Right hindlimb (tissue), 1 donor: Measurements from ENCODE around the gene TBC1D24.
"Not testable (repeated sequence)": the region's sequence is repeated elsewhere in the genome, so short reads cannot be mapped to it uniquely, and the experiment has no call there.

Experiments
- DNase-seq: peaks from one replicate; pipeline ENCODE4 v3.0.0-alpha.2; 2018

Gene TBC1D24

DNA sequence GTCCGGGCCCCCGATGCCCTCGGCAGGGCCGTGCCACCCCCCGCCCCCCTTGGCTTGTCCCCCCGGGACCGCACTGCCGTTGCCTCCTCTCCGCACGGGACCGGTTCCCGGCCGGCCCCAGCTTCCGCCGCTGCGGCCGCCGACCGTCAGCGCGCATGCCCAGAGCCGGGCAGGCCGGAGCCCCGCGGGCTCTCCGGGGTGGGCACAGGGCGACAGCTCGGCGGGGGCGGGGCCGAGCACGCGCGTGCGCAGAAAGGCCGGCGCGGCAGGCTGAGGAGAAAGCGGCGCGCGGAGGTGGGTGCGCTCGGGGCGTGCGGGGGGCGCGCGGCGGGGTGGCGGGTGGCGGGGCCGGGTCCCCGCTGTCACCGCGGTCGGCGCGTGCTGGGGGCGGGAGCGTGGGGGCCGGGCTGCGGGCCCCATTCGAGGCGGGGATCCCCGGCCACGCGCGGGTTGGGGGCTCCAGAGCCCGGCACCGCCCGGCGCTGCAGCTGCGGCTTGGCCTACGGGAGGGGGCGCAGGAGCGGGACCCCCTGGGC, at the start of gene TBC1D24:
TBC1D24 (plus strand) TSS at position 251 of the 536 bp plus-strand sequence. CDS start 21,022 bp downstream, outside the sequence.
- peak; percentile 93 for DNase-seq

DNA sequence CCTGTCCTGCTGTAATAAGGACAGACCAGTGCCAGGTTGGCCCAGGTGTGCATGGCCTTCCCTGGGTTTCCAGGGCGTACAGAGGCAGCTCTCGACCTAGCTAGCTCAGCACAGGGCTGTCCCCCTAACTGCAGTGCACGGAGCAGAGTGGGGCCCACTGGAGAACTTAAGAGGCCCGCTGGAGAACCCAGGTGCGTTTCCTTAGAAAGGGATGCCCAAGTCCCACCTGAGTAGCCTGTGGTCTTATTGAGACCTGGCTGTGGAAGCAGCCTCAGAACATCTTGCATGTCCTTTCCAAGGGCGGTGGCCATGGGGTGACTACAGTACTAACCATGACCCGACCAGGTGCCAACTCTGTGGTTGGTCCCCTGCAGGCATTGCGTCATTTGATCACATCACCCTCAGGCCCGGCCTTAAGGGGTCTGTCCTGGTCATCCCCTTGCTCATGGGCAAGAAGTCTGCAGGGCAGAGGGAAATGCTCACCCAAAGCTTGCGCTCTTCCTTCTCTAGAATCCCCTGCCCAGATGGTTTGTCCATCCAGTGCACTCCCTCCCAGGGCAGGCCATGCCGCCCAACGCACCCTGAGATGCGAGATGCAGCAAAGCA, 49.0 kb upstream of the TBC1D24 start:
- no peak for DNase-seq

DNA sequence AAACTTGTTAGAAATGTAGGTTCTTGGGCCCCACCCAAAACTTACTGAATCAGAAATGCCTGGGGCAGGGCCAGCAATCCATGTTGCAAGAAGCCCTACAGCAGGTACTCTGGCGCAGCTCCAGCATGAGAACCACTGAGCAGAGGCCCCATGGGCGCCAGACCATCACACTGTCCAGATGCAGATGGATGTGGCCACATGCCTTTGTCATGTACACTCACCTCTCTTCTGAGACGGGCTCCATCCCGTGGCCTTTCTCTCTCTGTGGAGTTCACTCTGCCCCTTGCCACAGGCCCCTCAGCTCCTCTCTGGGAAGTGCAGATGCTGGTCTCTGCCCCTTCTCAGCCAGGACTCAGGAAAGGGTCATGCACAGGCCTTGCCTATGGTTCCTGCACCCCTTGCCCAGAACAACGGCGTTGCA, 48.0 kb upstream of the TBC1D24 start:
- DNase-seq = no peak

DNA sequence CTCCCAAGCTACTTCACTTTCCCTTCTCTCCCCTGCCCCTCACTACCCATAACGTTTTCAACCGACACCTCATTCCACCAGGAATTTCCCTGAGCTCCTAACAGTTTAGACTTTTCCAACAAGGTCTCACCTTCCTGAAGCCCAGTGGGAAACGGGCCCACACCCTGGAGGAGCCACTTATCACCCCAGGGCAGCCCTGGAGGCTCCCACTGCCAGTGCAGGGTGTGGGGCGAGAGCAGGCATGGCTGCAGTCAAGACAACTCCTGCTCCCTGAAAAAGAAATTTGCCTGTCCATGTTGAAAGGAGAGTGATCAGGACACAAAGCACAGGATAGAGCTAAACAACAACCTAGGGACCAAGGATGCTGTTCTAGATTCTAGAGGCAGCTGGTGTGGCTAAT, 47.4 kb upstream of the TBC1D24 start:
- no peak for DNase-seq

DNA sequence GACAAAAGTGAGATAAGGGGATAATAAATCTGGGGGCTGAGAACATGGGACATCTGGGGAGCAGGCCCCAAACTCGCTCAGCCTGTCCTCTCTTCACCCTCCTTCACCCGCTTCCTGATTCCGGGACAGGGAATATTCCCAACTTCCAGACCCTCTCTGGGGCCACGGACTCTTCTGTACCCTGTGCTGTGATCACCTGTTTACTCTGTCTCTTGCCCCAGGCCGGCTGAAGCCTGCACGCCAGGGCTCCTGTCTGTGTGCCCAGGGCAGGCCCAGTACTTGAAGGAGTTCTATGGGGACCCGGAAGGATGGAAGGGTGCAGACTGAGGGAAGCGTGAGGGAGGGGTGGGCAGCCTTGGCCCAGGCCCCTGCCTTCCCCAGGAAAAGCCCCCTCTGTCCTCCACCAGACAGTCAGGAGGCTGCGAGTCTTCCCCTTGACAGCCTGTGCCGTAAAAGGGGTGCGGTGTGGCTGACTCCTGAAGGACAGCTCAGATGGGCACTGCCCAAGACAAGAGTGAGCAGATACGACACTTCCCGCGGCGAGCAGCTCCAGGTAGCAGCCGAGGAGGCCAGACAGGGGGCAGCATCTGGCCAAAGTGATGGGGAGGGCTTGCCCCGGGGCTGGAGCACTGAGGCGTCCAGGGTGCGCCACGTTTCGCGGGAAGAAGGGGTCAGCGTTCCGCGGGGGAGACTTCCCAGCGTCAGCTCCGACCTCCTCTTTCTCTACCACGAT, 46.7 kb upstream of the TBC1D24 start:
- DNase-seq = peak; percentile 68

DNA sequence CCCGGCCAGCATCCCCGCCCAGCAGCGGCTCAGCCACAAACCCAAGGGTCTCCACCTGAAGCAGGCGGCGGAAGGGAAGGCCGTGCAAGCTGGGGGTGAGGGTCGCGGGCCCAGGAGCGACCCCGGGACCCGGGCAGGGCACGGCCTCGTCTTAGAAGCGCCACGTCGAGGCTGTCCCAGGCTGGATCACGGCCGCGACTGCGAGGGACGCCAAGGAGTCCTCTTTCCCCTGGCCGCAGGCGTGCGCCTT, 46.2 kb upstream of the TBC1D24 start:
- no peak for DNase-seq

DNA sequence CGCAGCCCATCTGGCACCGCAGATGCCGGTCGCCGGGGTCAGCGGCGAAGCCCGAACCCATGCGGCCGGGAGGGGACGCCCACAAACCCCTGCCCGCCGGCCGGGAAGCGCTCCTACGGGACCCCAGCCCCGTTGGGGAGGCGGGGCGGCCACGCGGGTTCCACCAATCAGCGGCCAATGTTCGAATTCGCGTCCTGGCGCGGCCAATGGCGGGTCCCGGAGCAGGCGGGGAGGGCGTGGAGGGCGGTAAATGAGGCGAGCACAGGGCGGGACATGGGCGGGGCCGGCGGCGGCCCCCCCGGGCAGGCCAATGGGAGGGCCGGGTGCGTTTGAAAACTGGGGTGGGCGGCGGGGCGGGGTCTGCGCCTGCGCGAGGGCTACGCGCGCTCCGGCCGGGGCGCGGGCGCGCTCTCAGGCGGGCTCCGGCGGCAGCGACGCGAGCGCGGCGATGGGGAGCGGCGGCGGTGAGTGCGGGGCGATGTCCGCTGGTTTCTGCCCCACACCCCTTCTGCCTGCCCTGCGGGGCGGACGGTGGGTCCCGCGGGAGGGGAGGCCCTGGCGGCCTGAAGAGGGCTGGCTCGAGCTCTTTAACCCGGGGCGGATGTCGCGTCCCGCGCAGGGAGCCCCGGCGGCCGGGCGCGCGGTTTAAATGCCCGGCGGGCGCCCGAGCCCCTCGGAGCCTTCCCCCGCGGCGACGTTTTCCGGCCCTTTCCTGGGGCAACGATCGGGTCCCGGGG, 45.7 kb upstream of the TBC1D24 start, which contains the start of gene CCNF:
CCNF (plus strand) TSS at position 414 of the 737 bp plus-strand sequence; CDS start at position 449, 35 bp downstream.
- peak; percentile 99 for DNase-seq

DNA sequence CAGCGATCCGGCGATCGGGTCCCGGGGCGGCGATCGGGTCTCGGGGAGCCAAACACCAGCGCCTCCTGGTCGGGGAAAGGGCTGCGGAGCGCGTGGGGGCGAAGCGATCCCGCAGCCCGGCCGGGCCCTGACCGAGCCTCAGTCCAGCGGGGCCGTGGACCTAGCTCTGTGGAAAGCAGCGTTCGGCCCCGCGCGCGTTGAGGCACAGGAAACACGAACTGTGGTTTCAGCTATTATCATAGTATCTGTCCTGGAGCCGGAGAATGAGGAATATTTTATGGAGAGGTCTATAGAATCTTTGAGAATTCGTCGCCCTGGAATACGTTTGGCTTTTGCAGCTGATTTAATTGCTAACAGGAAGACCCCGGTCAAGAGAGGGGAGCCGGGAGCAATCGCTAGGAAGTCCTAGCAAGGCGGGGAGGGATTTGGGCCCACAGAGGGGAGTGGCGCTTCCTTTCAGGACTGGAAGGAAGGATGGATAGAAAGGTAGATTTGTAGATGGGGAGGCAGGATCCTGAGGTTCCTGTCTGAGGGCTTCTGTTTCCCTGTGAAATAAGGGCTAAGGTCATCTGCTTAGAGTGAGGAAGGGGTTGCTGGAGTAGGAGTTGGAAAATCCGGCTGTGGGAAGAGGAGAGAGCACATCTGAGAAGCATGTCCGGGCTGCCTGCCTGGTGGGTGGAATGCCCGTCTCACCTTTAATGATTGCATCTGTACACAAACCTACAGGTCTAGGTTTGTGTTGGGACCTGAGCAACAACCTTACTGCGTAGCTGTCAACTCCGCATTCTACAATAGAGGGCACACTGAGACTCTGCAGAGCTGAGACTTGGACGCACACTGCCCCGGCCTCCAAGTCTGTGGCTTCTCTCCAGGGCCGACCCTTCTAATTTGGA, 44.9 kb upstream of the TBC1D24 start:
- no peak for DNase-seq

DNA sequence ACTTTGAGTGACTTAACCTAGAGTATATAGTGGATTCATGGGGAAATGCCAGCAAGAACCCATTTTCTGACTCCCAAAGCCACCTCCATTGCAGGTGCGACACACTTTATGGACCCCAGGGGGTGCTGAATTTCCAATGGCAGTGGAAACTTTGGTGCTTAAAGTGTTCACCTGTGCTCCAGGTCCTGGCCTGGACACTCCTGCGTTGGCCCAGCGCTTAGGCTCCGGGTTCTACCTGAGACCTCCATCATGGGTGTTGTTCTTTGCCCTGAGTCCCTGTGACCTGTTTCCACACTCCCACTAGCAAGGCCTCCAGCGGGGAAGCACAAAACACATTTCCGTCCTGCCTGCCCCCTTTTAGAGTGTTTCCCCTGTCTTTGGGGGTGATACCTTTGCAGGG, 42.6 kb upstream of the TBC1D24 start:
- DNase-seq = no peak

DNA sequence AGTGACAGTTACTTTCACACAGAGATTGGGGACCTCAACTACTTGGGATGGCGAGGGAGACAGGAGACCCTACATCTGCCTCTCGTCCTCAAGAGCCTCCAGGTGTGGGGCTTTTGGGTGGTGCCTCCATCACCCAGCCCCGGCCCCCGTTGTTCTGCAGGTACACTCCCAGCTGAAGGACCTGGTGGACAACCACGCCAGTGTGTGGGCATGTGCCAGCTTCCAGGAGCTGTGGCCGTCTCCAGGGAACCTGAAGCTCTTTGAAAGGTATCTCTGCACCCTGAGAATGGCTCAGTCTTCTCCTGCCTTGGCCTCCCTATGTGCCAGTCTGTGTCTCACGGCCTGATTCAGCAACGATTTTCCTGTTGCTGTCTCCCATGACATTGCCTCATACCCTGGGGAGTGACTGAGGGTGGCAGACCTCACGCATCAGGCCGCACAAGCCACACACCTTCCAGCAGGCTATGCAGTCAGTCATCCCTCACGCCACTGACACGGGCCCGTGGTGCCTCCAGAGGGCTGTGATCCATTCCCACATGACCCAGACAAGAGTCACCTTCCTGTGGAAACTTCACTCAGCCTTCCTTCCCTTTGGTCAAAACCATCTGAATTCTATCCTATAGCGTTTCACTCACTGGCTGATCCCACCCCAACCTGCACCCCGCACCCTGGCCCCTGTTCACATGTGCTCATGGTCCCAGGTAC, 42.0 kb upstream of the TBC1D24 start:
- DNase-seq = no peak

DNA sequence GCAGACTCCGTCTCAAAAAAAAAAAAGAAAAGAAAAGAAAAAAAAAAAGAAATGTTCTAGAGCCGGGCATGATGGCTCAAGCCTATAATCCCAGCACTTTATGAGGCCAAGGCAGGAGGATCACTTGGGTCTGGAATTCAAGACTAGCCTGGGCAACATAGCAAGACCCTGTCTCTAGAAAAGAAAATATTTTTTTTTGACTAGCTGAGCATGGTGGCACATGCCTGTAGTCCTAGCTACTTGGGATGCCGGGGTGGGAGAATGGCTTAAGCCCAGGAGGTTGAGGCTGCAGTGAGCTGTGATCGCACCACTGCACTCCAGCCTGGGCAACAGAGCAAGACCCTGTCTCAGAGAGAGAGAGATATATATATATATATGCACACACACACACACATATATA, 39.7 kb upstream of the TBC1D24 start:
- not testable (repeated sequence) for DNase-seq

DNA sequence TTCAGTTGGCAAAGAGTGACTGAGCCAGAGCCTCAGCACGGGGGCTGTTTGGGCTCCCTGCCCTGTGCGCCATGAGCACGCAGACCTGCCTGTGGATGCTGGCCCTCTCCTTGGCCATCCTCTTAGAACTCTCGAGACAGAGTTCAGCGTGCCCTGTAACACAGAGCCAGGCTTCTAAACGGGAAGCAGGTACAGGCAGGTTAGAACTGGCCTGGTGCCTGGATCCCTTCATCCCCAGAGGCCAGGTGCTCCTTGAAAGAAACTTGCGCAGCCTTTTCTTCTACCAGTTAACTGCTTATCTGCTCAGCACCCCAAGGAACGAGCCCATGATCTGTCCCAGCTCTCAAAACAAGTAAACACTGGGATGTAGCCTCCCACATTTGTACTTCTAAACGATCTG, 38.8 kb upstream of the TBC1D24 start:
- no peak for DNase-seq

DNA sequence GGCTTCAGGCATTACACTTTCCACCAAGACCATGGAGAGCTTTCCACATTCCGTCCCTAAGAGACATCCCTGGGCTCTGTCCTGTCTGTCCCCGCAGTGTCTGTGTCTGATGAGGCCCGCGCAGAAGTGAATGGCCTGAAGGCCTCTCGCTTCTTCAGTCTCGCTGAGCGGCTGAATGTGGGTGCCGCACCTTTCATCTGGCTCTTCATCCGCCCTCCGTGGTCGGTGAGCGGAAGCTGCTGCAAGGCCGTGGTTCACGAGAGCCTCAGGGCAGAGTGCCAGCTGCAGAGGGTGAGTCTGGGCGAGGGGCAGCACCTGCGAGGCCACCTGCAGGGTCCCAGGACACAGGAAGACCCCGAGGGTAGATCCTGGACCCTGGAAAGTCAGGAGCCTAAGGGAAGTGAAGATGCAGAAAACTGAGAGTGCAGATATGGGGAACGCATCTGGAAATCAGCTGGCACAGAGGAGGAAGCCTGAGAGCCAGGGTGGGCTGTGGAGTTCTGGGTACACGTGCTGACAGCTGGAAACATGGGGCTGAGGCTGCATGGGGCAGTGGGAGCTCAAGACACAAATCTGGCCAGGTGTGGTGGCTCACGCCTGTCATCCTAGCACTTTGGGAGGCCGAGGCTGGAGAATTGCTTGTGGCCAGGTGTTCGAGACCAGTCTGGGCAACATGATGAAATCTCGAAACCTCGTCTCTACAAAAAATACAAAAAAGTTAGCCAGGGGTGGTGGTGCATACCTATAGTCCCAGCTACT, 37.7 kb upstream of the TBC1D24 start:
- DNase-seq = no peak

DNA sequence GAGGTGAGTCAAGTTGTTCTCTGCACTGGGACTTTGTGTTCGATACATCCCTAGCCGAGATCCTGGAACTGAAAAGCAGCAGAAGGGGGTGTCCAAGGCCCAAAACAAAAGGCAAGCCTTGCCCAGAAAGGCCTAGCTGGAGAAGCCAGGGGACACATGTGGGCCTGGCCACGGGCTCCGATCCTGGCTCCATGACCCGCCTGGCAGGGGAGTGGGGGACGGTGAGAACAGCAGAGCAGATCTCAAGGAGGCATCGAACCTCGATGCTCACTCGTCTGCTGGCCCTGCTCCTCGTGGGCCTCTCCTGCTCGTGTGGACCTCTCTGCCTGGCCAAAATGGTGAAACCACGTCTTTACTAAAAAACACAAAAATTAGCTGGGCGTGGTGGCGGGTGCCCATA, 36.8 kb upstream of the TBC1D24 start:
- DNase-seq = no peak

DNA sequence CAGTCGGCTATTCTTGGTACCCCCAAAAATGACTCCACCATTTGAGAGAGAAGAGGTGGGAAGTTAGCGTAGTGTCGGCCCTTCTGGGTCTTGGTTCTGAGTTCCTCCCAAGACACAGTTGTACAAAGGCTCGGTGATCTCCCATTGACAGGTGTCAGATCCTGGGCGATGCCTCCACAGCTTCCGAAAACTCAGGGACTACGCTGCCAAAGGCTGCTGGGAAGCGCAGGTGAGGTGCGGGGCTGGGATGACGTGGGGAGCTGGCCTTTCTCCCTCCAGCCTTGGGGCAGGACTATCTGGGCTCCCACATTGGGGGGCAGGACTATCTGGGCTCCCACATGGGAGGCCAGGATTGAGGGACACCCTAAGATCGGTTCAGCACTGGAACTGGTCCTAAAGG, 35.3 kb upstream of the TBC1D24 start:
- DNase-seq = no peak

DNA sequence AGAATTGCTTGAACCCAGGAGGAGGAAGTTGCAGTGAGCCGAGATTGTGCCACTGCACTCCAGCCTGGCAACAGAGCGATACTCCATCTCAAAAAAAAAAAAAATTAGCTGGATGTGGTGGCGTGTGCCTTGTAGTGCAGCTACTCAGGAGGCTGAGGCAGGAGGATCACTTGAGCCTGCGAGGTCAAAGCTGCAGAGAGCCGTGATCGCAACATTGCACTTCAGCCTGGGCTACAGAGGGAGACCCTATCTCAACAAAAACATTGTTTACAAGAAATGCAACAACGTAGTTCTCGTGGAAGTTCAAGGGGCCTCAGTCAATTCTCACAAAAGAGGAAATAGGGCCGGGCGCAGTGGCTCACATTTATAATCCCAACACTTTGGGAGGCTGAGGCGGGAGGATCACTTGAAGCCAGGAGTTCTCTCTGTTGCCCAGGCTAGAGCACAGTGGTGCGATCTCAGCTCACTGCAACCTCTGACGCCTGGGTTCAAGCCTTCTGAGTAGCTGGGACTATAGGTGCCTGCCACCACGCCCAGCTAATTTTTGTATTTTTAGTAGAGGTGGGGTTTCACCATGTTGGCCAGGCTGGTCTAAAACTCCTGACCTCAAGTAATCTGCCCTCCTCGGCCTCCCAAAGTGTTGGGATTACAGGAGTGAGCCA, 33.7 kb upstream of the TBC1D24 start:
- not testable (repeated sequence) for DNase-seq

DNA sequence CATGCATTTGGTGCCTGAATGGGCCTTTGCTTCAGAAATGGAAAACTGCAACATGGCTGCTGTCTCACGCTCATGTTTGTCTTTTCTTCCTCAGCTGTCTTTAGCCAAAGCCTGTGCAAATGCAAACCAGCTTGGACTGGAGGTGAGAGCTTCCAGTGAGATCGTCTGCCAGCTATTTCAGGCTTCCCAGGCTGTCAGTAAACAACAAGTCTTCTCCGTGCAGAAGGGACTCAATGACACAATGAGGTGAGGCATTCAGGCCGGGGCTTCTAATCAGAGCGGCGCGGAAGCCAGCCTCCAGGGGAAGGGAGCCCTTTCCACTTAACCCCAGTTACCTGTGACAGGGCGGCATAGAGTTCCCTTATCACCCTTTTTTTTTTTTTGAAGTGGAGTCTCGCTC, 31.4 kb upstream of the TBC1D24 start:
- DNase-seq = no peak

DNA sequence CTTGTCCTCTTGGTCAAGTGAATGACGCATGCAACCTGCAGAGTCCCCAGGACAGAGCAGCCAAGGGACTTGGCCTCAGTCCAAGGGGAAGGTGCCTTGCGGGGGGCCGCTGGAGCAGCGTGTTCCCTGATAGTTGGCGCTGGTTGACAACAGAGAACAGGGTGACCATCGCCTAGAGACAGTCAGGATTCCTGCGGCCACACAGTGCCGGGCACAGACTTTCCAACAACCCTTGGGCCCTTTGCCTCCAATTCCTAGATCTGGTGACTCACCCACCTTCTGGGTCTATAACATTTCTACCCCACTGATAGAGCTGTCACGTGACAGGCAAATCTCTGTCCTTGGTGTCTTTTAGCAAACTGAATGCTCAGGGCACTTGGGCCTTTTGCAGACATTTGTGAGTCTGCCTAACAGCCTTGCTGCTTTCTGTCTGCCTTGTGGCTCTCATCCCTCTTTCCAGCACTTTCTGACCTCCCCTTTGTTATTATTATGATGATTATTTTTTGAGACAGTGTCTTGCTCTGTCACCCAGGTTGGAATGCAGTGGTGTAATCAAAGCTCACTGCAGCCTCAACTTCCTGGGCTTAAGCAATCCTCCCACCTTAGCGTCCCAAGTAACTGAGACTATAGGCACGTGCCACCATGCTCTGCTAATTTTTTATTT, 26.9 kb upstream of the TBC1D24 start:
- no peak for DNase-seq

DNA sequence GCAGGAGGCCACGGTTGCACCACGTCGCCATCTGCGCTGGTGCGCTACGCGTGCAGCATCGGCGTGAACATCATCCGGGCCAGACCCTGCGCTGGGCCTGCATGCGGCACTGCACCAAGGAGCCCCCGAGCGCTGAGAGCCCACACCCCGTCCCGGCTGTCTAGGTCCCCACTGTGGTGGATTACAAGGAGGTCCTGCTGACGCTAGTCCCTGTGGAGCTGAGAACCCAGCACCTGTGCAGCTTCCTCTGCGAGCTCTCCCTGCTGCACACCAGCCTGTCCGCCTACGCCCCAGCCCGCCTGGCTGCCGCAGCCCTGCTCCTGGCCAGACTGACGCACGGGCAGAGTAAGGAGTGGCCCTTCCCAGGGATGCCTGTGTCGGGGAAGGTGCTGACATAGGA, 25.8 kb upstream of the TBC1D24 start:
- no peak for DNase-seq

DNA sequence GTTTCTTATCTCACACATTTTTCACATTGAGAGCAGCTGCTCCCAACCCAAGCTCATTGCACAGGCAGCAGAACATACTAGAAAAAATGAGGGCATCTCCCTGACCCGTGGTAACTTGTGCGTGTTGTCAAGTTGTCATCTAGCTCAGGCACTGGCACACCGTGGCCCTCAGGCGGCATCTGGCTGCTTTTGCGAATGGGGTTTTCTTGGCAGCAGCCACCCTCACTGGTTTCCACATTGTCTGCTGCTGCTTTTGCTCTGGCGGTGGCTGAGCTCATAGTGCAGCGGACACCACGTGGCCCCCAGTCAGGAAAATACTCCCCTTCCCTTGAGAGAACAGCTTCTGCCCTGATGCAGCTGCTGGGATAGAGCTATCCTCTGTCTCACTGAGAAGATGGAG, 24.4 kb upstream of the TBC1D24 start:
- no peak for DNase-seq
